ENCODE data around the gene ELMO1.

The ELMO1 gene

DNA sequence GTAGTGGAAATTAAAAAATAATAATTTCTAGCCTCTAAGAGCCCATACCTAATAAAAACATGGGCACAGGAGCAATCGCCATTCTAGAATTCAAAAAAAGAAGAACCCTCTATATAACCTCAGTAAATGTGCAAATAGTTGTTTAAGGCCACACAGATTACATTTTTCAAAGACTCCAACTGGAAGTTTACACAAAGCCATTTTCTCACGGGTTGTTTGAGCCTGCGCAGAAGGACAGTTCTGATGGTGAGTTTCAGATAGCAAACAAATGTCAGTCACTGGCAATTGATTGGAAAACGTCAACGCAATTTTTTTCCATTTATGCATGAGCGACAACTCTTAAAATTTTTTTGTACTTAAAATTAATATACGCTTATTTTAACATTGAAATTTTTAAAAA lies 23.0 kb upstream of the ELMO1 start:
- DNase-seq (ENCODE audit: low spot score), result no peak

DNA sequence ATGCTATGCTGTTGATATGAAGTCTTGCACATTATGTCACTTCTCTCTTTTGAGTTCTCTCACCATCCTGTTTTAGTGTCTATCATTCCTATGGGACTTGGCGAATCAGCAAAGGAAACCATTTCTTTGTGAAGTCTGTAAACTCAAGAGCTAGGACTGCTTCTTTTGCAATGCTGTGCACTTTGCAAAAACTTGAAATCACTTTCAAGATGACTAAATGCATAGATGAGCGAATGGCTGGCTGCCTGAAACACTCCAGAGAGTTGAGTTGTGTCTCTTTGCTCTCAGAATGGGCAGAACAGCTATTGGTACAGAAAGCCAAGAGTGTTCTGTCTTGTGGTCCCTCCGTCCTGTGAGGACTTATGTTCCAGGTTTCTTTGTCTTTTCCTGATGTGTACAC lies 18.3 kb upstream of the ELMO1 start:
- no peak for DNase-seq (ENCODE audit: low spot score)

DNA sequence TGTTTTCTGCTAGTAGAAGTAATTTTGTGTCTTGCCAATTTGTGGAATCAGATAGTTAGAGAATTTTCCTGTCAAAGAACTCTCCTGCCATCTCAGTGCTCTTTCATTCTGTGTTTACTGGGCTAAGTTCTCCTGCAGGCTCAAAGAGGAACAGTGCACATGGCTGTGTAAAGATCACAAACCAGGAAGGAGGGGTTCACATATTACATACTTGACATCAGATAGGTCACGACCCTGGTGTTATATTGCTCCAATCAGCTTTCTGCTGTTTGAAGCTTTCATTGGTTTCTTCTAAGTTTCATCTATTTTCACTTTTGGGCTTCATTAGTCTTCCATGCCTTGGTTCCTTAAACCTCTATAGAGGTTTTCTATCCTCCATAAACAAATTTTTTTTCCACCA lies 13.5 kb upstream of the ELMO1 start:
- no peak for DNase-seq (ENCODE audit: low spot score)

DNA sequence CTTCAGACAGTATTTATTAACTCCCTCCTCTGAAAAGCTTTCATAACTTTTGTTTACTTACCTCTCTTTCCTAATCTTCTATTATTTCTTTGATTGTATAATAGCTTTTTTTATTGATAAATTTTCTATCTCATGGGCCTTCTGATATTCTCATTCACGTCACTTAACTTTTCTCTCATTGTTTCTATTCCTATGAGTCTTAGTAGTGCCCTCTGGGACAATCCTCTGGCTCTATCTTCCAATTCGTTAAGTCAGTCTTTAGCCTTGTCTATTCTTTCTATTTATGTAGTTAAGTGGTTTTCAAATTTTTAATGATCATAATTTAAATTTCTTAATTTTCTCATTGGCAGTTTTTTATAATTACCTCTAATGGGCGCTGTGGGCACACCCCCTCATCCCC lies 6.4 kb upstream of the ELMO1 start:
- no peak for DNase-seq (ENCODE audit: low spot score)

DNA sequence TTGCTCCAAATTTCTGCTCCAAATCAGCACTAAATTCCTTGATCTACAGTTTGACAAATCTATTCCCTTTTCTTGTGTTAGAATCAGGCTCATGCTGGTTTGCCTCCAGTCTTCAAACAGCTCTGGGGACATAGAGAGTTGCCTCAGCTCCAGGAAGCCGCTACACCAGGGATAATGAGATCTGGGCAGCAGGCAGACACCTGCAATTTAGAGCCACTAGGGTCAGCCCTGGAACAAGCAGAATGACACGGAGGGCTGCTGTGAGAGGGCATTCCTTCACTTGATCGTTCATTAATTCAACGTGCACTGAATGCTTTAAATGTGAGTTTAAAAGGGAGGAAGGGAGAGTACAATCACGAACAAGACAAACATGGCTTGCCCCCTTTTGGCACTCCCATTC lies 3.7 kb upstream of the ELMO1 start:
- DNase-seq (ENCODE audit: low spot score), result no peak

DNA sequence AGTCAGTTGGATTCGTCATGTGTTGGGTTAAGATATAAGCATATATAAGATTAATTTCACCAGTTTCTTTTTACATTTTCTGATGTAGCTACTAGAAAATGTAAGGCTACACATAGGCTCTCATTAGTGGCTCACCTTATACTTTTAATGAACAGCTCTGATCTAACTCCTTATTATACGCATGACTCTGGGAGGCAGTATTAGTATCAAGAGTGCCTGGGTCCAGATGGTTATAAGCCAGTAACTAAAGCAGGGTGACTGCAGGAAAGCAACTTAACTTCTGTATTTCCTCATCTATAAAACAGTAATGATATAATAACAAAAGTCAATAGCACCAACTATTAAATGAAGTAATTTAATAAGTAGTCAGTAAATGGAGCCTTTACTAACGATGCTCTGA lies 1.4 kb upstream of the ELMO1 start:
- DNase-seq (ENCODE audit: low spot score), result no peak

DNA sequence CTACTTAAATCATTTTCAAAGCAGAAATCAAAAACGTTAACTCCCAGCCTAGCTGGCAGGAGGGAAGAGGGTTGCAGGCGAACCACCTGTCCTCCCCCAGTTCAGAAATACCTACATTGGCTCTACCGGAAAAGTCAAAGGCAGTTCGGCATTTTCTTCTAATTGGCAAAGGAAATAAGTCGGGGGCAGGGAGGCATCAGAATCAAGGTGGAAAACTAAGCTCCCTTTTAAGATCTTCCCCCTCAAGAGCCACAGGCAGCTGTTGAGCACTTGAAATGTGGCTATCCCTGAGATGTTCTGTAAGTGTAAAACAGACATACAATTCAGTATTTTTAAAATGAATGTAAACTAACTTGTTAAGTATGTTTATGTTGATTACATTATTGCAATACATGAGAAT lies 957 bp upstream of the ELMO1 start:
- no peak for DNase-seq (ENCODE audit: low spot score)

DNA sequence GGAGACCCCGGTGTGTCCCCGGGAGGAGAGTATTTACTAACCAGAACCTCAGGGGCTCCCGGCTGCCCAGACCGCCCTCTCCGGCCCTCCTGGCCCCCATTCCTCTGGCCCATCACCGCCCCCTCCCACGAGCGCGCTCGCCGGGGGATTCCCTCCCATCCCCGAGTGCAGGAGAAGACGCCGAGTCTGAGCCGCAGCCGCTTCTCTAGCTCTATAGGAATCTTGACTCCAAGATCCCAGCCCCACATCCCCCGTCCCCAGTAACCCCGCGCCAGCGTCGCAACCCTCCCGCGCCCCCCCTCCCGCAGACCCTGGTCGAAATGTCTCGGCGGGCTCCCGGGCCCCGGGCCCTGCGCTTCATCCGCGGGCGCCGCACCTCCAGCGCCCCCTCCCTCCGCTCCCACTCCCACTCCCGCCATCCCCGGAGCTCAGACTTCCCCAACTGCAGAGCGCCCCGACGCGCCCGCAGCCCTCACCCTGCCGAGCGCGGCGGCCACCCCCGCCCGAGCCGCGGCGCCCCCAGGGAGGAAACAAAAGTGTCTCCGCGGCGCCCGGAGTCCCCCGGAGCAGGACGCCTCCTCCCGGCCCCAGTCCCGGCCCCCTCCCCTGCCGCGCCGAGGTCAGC lies 541 bp downstream of the ELMO1 start:
- DNase-seq (ENCODE audit: low spot score), result no peak

DNA sequence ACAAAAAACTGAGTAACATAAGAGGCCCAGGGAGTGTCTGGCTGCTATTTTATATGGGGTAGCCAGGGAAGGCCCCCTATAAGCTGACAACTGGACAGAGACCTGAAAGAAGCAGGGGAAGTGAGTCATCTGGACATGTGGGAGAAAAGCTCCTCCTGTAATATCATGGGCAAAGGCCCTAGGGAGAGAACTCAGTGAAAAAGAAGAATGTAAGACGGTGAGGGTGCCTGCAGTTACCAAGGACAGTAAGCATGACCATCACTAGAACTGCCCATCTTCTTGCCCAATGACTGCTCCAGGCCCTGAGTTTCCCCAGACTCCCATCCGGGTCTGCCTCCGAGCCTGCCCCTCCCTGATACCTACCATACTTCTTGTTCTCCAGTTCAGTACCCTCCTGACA lies 2.3 kb downstream of the ELMO1 start:
- no peak for DNase-seq (ENCODE audit: low spot score)

DNA sequence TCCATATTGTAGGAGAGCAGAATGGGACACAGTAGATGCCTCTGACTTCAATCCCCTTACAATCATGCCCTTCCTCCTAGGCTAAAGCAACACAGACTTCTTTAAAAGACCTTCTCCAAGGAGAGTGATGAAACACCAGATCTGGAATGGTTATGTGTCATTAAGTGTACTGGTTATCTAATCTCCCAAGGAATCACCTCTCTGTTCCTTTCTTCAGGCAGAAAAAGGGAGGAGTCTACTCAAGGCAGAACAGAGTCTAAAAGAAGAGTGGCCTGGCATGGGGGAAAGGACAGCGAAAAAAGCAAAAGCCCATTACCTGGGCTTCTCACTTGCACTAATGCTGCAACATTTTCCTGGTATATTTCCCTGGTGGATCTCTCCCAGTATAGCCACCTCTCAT lies 2.9 kb downstream of the ELMO1 start:
- DNase-seq (ENCODE audit: low spot score), result no peak

DNA sequence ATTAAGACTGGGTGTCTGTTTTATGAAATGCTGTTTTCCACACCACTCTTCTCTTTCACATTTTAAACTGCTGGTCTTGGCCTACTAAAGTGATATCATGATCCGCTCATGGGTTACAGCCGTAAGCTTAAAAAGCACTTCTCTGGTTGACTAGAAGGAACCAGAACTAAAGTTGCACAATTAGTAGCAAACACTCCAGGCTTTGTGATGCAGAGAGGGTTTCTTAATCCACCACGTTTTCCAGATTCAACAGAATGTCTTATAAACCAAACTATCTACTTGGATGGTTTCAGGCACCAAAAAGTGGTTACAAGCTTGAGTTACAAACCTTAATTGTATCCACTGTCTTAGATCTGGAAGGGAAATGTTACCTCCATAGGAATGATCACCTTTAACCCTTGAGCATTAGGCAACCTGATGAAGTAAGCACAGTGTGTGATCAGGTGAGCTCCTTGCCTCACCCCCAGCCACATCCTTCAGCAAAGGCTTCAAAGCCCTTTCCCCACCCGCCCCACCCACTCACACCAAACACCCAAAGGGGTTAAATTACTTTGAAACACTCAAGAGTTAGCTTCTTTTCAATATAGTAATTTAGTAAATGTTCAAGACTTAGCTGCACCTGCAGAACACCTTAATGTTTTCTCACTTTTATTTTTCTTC lies 3.5 kb downstream of the ELMO1 start:
- DNase-seq (ENCODE audit: low spot score), result no peak

DNA sequence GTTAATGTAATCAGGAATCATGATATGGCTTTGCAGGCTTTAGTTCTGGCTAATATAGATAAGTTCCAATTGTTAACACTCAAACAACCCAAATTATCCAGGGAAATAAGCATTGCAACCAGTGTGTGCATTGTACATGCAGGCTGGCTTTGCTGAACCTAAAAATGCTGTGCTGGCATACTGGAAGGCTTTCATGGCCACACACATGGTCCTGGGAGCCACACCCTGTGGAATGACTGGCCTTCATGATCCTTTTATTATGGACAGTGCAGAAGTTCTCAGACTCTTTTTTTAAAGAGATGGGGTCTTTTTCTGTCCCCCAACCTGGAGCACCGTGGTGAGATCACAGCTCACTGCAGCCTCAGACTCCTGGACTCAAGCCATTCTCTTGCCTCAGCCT lies 5.0 kb downstream of the ELMO1 start:
- no peak for DNase-seq (ENCODE audit: low spot score)

DNA sequence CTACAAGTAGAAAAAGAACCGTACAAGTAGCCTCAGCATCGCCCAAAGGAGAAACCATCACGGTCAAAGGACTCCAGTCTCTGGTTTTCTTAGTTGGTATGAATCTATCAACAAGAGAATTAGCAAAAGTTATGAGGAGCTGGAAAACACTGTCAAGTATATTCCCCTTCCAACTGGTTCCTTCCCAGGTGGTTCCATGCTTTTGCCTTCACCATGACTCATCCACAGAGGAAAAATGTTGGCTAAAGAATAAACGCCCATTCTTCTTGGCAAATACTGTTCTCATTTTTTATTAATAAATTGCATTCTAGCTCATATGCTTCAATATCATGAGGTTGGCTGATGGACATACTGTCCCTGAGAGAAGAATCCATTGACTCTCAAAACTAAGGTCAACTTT lies 6.4 kb downstream of the ELMO1 start:
- DNase-seq (ENCODE audit: low spot score), result no peak

DNA sequence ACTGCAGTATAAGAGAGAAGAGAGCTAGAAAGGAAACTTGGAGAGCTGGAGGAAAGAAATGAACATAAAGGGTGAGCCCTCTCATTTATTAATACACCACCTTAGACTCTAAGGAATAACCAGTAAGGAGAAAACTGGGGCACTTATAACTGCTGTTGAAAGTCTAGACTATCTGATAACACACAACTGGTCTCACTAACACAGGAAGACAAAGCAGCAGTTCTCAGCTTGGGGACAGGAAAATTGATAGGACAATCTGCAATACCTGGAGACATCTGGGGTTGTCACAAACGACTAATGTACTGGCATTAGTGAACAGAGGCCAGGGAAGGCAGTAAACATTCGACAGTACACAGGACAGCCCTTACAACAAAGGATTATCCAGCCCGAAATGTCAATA lies 6.8 kb downstream of the ELMO1 start:
- no peak for DNase-seq (ENCODE audit: low spot score)

DNA sequence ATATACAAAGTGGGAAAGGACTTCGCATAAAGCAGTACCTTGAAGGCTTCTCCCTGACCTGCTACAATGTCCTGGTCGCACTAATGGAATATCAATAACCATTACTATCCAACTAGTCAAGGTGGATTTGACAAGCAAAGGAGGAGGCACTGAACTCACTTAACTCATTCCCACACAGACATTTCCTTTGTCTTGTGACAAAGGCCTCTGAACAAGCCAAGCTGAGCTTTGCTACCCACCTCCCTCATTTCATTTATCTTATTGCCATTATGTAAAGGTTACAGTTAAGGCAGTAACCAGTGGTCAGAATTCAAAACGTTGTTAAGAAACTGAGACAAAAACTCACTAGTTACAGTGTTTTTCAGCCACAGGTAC lies 7.3 kb downstream of the ELMO1 start:
- no peak for DNase-seq (ENCODE audit: low spot score)

DNA sequence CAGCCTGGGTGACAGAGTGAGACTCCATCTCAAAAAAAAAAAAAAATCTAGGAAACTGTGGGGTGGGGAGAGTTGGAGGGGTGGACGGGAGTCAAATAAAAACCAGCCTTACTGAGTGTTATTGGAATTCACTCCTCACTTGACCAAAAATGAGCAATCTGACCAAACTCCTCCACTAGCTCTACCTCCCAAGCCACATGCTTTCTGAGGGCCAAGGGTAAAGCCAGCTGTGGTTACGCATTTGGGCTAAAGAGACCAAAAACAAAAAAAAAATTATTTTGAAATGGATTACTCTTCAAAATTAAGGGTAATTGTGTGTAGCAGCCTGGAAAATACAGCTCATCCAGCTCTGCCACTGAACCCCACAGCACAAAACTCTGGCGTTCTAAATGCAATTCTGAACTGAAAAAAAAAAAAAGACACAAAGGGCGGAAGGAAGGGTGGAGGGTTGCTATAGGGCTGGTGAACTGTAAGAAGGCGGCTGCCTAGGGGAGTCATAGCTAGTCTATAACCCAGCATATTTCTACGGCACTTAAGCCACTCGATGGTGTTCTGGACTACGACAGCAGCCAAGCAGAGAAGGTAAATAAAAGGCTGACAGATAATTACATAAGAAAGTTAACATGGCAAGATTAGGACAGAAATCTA lies 7.8 kb downstream of the ELMO1 start:
- DNase-seq (ENCODE audit: low spot score), result no peak

DNA sequence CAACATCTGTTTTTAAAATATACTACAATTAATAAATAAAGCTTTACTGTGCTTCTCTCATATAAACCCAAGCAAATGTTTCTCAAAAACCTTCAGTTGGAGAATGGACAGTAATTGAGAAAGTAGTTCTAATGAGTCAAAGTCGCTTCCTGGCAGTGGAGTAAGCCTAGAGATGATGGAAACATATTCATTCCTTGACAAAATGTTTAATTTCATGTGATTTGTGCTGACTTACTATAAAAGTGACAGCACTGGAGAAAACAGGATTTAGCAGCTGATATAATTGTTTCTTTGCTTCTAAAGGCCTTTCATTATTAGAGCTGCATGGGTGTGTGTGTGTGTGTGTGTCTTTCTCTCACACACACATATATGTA lies 9.0 kb downstream of the ELMO1 start:
- DNase-seq (ENCODE audit: low spot score), result no peak

DNA sequence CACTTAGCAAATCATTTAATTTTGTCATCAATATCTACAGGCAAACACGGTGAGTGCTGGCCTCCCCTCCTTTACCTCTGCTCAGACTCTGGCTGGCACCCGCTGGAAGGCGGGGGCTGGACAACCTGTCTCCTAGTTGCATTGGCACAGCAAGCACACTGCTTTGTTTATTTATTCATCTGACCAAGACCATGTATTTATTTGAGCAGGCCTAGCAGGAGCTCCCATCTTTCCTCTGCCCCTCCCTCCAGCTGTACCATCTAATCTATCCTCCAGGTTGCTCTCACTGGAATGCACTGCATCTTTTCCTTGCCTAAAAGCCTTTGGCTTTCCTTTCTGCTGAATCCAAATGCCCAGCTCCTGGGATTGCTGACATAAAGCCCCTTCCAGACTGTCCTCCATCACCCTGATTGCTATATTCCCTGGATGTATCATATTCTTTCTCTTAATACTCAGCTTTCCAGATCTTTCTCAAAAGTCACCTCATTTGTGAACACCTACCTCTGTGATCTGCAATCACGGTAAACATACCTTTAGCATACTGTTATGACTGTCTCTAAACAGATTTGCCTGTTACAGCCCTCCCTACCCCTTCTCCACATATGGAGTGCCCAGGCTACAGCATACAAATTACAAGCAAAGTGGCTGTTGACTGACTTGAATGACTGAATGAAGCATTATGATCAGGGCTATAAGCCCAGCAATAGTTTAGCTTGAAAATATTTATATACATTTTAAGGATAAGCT lies 9.6 kb downstream of the ELMO1 start:
- no peak for DNase-seq (ENCODE audit: low spot score)

DNA sequence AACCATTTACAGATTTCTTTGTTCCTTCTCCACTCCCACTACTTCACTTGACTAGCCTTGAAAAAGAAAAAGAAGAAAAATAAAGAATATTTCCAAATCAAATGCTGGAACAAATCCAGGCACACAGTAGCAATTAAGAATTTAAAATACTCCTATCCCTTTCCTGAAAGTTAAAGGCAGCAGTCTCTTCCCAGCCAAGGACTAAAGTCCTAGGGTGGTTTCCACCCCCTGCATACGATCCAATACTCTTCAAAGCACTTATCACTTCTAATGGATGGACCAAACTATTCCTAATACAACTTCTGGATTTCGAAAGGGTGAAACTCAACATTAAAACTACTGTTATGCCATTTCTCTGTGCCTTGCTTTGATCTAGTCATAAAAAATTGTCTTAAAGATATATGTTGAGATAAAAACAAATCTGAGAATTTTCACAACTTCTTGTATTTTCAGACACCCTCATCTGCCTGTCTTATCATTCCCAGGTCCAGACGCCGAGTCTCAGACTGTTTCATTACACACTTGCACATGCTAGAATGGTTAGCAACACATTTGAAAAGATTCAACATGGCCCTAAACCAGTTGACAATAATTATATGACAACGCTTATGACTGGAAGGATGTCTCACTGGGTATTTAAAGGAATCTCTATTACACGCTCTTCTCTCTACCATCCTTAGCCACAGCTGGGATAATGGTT lies 13.4 kb downstream of the ELMO1 start:
- no peak for DNase-seq (ENCODE audit: low spot score)

DNA sequence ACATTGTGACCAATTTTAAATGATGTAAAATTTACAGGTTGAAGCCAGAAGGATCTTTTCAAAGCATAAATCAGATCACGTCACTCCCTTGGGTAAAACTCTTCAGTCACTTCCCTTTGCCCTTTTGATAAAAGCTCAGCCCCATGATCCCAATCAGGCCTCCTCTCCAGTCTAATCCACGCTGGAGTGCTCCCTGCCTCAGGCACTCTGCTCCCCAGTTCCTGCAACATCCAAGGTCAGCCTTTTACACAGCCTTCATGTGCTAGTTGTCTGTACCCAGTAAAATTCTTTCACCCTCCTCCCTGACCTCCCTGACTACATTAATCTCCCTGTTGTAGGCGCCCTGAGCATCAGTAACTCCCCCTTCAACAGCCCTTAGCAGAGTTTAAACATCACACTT lies 14.1 kb downstream of the ELMO1 start:
- DNase-seq (ENCODE audit: low spot score), result no peak

DNA sequence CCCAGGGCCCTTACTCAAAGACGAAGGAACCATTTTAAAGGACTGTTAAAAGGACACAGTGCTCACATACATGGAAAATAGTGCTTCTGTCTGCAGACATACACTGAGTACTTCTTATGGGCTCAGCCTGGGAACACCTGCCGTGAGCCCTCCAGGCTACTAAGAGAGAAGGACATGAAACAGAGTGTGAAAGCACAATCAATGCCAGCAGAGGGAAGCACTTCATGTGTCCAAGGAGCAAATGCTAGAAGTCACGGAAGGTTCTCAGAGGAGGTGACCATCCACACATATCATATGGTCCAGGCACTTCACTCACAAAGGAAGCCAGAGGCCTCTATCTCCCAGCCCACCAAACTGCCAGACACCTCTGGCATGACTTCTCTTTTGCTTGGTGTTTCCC lies 15.5 kb downstream of the ELMO1 start:
- DNase-seq (ENCODE audit: low spot score), result no peak

DNA sequence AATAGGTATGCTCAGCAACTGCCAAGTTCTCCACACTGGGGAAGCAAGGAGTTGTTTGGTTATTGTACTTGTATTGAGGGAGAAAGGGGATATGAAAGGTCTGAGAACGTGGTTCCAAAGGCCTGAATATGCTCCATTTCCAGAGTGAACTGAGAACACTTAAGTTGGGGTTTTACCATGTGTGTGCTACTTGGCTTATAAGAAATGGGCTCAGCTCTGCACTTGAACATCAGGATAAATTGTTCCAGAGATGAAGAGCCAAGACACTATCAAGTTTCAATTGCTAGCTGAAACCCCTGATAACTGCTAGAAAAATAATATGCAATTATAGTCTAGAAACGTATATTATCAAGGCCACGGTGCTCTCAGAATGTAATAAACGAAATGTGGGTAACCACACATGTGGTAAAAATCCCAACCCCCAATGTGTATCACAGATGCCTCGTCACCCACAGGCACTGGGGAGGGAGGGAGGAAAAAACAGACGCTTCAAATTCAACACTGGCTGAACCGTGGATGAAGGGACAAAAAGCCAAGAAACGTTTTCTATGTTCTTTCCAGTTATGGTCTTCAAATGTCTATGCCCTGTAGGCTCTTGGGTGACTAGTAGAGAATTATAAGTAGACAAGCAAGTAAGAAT lies 16.3 kb downstream of the ELMO1 start:
- no peak for DNase-seq (ENCODE audit: low spot score)
